Raji (cell line): ENCODE measurements around the gene FLT1.

ENCODE experiments used
- POLR2A ChIP-seq: IDR thresholded peaks from 2 replicates; pipeline ENCODE4 v1.6.1; 2011; ENCODE audit warnings: low read depth, low read length, control low read depth; ENCODE audit not compliant: insufficient read depth

FLT1 gene

GRCh38 chr13:28531845-28532387, 37.0 kb upstream of the FLT1 start:
- TF ChIP-seq POLR2A: no peak

GRCh38 chr13:28531077-28531844, 36.3 kb upstream of the FLT1 start:
- no peak for TF ChIP-seq POLR2A

- no peak for TF ChIP-seq POLR2A
Measured at GRCh38 chr13:28530729-28531076, 35.8 kb upstream of the FLT1 start.

DNA sequence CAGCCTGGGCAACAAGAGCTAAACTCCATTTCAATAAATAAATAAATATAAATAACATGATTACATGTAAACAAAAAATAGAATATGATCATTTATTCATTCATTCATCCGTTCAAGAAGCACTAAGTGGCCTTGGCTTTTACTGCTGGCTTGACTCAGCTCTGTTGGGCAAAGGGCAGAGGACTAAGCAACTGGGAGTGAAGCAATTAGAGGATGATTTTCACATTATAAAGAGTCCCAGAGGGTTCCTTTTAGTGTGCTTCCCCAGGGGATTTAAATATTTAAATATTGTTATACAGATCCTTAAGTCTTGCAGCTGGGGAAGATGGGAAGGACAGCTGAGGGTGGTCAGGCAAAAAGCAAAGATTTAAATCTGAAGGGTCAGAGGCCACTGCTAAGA, 34.9 kb upstream of the FLT1 start:
- TF ChIP-seq POLR2A: no peak

- TF ChIP-seq POLR2A: no peak
Measured at GRCh38 chr13:28528848-28529247, 33.9 kb upstream of the FLT1 start.

DNA sequence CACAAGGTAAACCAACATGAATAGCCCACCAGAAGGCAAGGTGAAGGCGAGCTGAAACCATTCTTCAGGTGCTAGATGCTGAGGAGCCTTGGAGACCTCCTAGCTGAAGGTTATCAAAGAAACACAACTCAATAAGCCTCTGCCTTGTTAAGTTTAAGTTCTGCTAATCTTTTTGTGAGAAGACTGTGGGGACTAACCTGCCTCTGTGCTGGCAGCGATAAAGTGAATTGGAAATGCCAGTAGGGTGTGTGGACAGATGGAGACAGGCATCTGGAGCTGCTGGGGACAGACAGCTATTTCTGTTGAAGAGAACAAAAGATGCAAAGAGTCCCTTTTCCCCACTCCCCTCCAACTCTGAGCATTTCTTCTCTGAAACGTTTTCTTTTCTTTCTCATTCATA, 33.5 kb upstream of the FLT1 start:
- no peak for TF ChIP-seq POLR2A

DNA sequence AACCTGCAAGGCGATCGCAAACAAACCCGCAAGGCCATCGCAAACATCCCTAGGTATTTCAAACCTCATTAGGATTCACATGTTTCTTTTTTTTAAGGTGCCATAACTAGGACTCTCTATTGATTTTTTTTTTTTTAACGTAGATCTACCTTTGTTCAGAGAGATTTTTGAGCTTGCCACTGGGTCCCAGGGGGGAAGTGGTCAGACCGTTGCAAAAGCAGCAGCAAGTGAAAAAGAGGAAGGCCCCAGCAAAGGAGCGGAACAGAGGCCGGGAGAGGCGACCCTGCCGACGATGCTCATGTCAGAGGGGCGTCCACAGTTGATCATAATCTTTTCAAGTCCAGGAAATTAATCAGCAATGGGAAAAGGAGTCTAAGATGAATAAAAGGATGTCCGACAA, 32.7 kb upstream of the FLT1 start:
- TF ChIP-seq POLR2A: no peak

- TF ChIP-seq POLR2A: no peak
Measured at GRCh38 chr13:28526876-28527275, 31.9 kb upstream of the FLT1 start.

- TF ChIP-seq POLR2A: no peak
Measured at GRCh38 chr13:28522871-28523270, 27.9 kb upstream of the FLT1 start.

DNA sequence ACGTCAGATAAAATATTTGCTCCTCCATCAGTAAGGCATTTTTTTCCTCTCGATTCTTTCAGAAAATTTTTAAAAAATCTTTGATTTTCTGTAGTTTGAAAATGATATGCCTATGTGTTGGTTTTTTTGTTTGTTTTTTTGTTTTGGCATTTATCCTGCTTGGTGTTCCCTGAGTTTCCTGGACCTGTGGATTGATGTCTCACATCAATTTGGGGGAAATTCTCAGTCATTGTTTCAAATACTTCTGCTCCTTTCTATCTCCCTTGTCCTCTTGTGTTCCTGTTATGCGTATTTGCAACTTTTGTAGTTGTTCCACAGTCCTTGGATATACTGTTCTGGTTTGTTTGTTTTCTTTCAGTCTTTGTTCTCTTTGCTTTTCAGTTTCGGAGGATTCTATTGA, 18.8 kb upstream of the FLT1 start:
- TF ChIP-seq POLR2A: no peak

DNA sequence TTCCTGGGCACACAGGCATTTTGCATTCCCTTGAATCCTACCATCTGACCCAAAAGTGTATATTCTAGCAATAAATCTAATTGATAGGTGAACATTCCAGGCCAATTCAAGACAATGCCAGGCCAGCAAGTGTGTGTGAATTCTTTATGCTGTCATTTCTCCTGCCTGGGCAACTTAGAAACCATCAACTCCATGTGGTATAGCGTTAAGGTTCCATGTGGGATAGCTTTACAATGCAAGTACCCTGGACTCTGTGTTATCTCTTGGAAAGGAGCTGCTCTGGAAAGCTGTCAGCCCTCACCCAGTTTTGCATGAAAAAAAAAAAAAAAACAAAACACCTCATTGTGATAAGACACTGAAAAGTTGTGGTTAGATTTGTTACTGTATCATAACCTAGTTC, 15.6 kb upstream of the FLT1 start:
- no peak for TF ChIP-seq POLR2A

DNA sequence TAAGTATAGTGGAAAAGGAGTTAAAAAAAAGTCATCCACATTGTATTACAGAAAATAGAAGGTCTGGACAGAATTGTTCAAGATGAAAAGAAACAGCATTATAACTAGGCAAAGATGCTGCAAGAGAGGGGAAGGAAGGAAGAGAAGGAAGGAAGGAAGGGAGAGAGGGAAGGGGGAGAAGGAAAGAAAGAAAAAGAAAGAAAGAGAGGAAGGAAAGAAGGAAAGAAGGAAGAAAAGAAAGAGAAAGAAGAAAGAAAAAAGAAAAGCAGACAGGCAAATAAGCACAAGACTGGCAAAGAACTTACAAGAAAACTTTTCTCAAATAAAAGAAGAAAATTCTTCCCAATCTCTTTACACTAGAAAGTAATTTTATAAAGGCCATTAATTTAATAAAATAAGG, 15.1 kb upstream of the FLT1 start:
- TF ChIP-seq POLR2A: no peak

- no peak for TF ChIP-seq POLR2A
Measured at GRCh38 chr13:28505543-28506135, 10.7 kb upstream of the FLT1 start.

DNA sequence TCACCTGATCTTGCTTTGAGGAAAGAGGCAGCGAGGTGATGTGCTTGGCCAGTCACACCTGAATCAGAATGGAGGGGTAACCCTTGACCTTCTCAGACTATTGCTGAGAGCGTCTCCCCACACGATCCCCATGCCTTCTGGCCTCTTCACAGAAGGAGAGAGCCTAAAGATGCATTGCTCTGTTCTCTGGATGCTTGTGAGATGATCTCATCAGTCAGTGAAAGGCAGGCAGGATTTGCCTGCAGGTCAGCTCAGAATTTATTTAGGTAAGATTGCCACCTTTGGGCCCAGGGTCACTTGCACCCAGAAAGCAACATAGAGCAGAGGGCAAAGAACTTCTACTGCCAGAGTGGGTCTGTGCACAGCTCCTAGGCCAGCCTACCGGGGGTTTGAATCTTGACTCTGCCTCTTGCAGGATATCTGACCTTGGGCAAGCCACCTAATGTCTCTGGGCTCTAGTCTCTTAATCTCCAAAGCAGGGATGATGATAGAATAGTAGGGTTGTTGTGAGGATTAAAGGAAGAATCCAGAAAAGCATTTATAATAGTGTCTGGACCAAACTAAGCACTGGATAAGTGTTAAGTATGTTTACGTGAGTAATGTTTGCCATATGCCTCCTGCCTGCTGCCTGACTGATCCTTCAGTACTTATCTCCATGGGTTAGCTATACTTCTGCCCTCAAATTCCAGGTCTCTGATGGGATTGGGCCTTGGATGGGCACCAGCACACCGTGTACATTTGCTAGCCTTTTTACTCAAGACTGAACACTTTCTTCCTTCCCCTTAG, 8.4 kb upstream of the FLT1 start:
- TF ChIP-seq POLR2A: no peak

DNA sequence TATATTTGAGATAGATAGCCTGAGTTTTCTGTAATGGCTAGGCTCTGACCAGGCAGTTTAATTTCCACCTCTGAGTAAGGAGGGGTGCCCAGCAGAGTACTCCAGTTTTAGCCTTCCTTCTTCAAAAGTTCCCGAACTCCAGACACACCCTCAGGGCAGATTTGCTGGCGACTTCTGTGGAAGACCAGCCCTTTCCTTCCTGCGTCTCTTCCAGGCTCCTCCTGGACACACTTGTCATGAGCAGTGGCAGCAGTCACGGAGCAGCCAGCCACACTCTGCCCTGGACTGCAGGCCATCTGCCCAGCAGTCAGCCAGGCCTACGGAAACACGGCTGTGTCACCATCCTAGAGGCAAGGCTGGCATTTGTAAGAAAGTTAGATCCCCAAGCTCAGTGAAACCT, 6.6 kb upstream of the FLT1 start:
- TF ChIP-seq POLR2A: no peak

DNA sequence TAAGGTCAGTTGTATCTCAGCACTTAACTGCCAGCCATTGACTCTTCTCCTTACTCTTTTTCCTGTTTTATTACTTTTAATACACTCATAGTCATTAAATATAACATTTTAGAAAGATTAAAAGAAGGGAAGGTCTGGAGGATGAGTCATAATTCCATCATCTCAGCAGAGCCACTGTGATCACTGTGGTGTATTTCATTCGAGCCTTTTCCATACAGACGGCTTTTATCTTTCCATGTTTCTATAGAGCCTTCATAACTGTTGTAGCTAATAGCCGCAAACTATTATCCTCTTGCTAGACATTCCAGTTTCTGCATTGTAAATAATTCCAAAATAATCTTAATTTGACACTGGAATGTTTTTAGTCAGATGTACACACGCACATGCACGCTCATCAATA, 4.7 kb upstream of the FLT1 start:
- no peak for TF ChIP-seq POLR2A
